Measurements from ENCODE around the gene GRPEL1. TPM values are rescaled to one million over a fixed set of nuclear protein-coding genes. Genes with fewer than 3 reads are reported as not detected.

GRPEL1 gene
- total and polyA plus RNA-seq, 2 experiments from 2014 or later, result 27.4 to 112 TPM

- Mint-ChIP-seq H3K36me3 (ENCODE audit: low read depth) (no peaks in the 10 kb centered on the region), H3K9me3 (peaks cover 6% of the 10 kb centered on the region), H3K27ac (no peak overlapping the region), H3K27me3 (ENCODE audit: insufficient read depth, low read depth, poor library complexity) (peaks cover 11% of the 10 kb centered on the region), H3K4me1 (no peaks in the 10 kb centered on the region), H3K4me3 (no peak overlapping the region)
- H3K9me2 ChIP-seq (ENCODE audit: insufficient read depth), result no peaks in the 10 kb centered on the region
- no peaks in the 10 kb centered on the region for H3K79me2 ChIP-seq (replicated peaks; ENCODE audit: insufficient read depth)
- no peaks in the 10 kb centered on the region for H4K20me1 ChIP-seq (replicated peaks; ENCODE audit: insufficient read depth)
- no peaks in the 10 kb centered on the region for H3K36me3 ChIP-seq (ENCODE audit: insufficient read depth)
- ATAC-seq (no peak), DNase-seq (ENCODE audit: low spot score) (no peak)
- no peak for TF ChIP-seq ETS1 (IDR thresholded peaks at IDR 0.05)
- TF ChIP-seq EZH2phosphoT487 (IDR thresholded peaks at IDR 0.05; ENCODE audit: unreplicated experiment), result no peak
- TF ChIP-seq ZNF462 (CRISPR knock-in tag; IDR thresholded peaks at IDR 0.05), result no peak
- no peak for TF ChIP-seq ZNF331 (CRISPR knock-in tag; IDR thresholded peaks at IDR 0.05; ENCODE audit: low read depth)
- no peak for TF ChIP-seq REST (IDR thresholded peaks at IDR 0.05; ENCODE audit: unreplicated experiment)
- TF ChIP-seq POLR2AphosphoS5 (IDR thresholded peaks at IDR 0.05; ENCODE audit: low read depth), result no peak
- no peak overlapping the region for H2AFZ ChIP-seq
- no peaks in the 10 kb centered on the region for H3K4me1 ChIP-seq (ENCODE audit: insufficient read depth)
- no peak overlapping the region for H3K4me2 ChIP-seq
- no peaks in the 10 kb centered on the region for H3F3A ChIP-seq (replicated peaks; ENCODE audit: low read depth)
- no peak overlapping the region for H3K4me3 ChIP-seq
- H3K27me3 ChIP-seq (ENCODE audit: insufficient read depth), result peaks cover 10% of the 10 kb centered on the region; the same call in 1 of the 2 replicates
- no peak overlapping the region for H3K27ac ChIP-seq (ENCODE audit: low read depth)
Observed at GRCh38 chr4:7078025-7078424, 10.2 kb upstream of the GRPEL1 start.
